GM18505 (cell line): Measurements from ENCODE around the gene UBR3.

ENCODE experiments used
- ATAC-seq: cut with Tn5 transposase; IDR thresholded peaks from one replicate; pipeline ENCODE4 v1.9.1; 2021; ENCODE audit not compliant: unreplicated experiment
- POLR2A ChIP-seq: IDR thresholded peaks from 4 replicates; pipeline ENCODE4 v1.6.1; 2011; ENCODE audit warnings: borderline replicate concordance; ENCODE audit not compliant: insufficient read depth, insufficient read length; ENCODE audit errors: extremely low read depth

UBR3 gene

DNA sequence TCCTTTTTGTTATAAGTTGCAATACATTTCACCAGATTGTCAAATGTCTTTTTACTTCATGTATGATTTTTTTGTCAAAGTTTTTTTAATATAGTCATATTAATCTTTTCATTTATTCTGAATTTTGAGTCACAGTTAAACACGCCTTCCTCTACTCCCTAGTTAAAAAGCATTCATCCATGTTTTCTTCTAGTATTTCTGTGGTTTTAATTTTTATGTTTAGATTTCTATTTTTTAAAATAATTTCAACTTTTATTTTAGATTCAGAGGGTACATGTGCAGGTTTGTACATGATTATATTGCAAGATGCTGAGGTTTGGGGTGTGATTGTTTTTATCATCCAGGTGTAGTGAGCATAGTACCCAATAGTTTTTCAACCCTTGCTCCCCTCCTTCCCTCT lies 204.0 kb downstream of the UBR3 start:
- no peak for ATAC-seq
- TF ChIP-seq POLR2A: no peak

GRCh38 chr2:170034596-170034995 lies 207.3 kb downstream of the UBR3 start:
- no peak for ATAC-seq
- TF ChIP-seq POLR2A: no peak

DNA sequence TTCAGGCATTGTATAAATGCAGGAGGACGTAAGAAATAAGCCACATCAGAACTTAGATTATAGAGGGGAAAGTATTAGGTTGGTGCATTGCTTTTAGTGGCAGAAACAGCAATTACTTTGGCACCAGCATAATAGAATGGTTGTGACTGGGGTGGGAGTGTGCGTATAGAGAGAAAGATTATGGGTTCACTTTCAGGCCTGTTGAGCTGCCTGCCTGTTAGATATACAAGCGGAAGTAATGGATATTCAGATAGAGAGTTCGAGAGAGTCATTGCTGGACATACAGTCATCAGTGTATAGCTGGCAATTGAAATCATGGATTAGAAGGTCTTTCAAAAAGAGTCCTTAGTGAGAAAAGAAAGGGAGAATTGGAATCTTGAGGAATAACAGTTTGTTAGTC lies 211.5 kb downstream of the UBR3 start:
- TF ChIP-seq POLR2A: no peak
- no peak for ATAC-seq

GRCh38 chr2:170039401-170040172 lies 212.3 kb downstream of the UBR3 start:
- no peak for ATAC-seq
- TF ChIP-seq POLR2A: no peak

GRCh38 chr2:170044751-170045478 lies 217.7 kb downstream of the UBR3 start:
- TF ChIP-seq POLR2A: no peak
- no peak for ATAC-seq

DNA sequence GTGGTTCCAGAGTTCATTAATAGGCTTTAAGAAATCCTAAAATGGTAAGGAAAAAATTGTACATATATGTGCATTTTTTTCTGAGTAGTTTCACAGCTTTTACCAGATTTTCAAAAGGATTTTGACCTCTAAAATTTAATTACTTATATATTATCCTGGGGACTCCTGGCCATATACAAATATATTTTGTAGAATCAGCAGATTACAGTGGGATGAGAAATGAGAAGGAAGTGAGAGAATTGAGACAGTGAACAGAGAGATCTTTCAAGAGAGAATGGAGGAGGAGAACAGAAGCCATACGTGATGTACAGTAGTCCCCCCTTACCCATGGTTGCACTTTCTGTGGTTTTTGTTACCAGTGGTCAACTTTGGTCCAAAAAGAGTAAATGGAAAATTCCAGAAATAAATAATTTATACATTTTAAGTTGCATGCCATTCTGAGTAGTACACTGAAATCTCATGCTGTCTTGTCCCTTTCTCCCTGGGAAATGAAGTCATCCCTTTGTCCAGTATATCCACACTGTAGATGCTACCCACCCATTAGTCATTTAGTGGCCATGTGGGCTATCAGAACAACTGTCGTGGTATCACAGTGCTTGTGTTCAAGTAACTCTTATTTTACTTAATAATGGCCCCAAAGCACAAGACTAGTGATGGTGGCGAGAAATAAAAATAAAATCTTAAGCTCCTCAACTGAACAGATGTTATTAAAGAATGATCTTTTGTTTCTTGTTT lies 220.2 kb downstream of the UBR3 start:
- TF ChIP-seq POLR2A: no peak
- no peak for ATAC-seq

DNA sequence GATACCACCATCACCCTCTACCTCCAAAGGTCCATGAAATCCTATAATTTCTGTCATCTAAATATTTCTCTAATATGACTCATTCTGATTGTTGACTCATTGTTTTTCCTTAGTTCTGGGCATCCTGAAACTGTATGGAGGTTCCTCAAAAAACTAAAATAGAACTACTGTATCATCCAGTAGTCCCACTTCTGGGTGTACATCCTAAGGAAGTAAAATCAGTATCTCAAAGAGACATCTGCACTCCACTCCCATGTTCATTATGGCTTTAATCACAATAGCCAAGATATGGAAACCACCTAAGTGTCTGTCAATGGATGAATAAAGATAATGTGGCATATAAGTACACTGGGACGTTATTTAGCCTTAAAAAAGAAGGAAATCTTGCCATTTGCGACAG lies 224.9 kb downstream of the UBR3 start:
- no peak for TF ChIP-seq POLR2A
- no peak for ATAC-seq

- no peak for ATAC-seq
- TF ChIP-seq POLR2A: no peak
These were observed 227.7 kb downstream of the UBR3 start for GRCh38 chr2:170054997-170055396.

DNA sequence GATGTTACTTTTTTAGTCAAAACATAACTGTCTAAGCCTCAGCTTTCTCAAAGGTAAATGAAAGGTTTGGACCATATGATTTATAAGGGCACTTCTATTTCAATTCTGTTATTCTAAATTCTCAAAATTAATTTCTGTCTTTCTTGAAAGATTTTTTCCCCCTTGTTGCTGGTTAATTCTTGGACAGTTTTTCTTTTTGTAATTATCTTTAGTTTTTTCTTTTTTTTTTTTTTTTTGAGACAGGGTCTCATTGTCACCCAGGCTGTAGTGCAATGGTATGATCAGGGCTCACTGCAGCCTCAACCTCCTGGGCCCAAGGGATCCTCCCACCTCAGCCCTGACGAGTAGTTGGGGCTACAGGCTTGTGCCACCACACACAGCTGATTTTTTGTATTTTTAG lies 229.6 kb downstream of the UBR3 start:
- TF ChIP-seq POLR2A: no peak
- ATAC-seq: no peak

DNA sequence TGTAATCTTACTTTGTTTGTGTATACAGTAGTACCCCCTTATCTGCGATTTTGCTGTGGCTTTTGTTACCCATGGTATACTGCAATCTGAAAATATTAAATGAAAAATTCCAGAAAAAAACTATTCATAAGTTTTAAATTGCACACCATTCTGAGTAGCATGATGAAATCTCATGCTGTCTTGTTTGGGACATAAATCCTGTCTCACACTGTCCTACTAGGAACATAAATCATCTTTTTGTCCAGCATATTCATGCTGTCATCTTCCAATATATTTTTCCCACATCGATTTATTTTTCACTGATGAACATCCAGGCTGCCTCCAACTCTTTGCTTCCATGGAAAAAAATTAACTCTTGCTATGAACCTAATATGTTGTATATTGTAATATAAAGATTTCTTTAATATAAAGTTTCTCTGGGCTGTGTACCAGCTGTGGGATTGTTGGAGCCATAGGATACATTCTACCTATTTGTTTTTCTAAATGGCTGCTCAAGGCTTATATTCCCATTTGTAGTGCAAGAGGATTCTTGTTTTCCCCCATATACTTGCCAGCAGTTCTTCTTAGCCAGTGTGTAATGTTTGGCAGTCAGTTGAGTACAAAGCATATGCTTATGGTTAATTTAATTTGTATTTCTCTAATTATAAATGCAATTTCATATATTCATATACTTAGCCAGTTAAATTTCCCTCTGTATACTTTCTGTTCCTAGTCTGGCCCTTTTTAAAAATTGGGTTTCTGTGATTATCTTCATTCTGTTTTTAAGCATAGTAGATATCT lies 236.4 kb downstream of the UBR3 start:
- TF ChIP-seq POLR2A: no peak
- no peak for ATAC-seq

GRCh38 chr2:170070778-170071177 lies 243.5 kb downstream of the UBR3 start:
- no peak for TF ChIP-seq POLR2A
- ATAC-seq: no peak

DNA sequence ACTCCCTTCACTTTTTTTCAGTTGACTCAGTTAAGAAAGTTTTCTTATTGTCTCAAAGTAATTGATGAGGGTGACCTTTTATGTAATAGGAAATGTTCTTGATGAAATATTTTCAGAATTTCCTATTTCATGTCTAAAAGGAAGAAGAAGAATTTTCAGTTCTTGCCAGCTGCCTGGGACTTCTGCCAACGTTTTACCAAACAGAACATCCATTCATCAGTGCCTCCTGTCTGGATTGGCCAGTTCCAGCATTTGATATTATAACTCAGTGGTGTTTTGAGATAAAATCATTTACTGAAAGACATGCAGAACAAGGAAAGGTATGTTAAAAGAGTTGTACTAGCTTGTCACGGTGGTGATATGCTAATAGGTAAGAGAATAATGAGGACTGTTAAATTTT lies 246.0 kb downstream of the UBR3 start:
- no peak for ATAC-seq
- TF ChIP-seq POLR2A: no peak

DNA sequence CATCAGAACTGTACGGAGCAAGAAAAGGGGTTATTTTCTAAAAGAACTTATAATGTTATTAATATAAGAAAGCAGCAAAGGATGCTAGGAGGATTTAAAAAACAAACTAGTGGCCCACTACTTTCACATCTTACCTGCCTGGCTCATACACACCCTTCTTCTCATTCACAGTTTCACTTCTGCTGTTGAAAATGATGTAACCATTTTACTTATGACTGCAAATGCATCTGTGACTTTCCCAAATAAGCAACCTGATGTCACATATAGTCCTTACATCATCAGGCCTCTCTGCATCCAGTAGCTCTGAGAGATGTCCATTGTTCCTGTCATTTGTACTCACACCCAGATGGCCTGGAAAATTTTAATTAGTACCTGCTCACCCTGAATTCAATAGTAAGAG lies 248.9 kb downstream of the UBR3 start:
- no peak for TF ChIP-seq POLR2A
- no peak for ATAC-seq
